IMR-90 (cell line): ENCODE results near the gene OR2AP1. TPM values are rescaled to one million over a fixed set of nuclear protein-coding genes. Genes with fewer than 3 reads are reported as not detected.

ENCODE experiments used
- ATAC-seq: fragments of 200-7000 bp; cut with Tn5 transposase; 2 replicates; pipeline ENCODE4 v1.9.1; 2020; ENCODE audit warnings: low read depth, mild to moderate bottlenecking, moderate library complexity
- BruUV-seq: library from RNA; stranded (reverse); fragments of 400-500 nt; replicated peaks from 2 replicates; lab custom pipeline; 2021; lab: Mats Ljungman, UMichigan
- CTCF ChIA-PET: fragments of 300-600 bp; formaldehyde crosslinking; extraction: SDS; loops from one replicate; lab custom pipeline; 2021; ENCODE audit warnings: antibody characterized with exemption; lab: Yijun Ruan, JAX
- POLR2A ChIA-PET: fragments of 300-600 bp; sonication (Branson Sonifier 250); formaldehyde crosslinking; loops from one replicate; lab custom pipeline; 2022; ENCODE audit warnings: antibody characterized with exemption; ENCODE audit not compliant: unreplicated experiment; lab: Charles Lee
- DNase-seq: peaks from one replicate; pipeline ENCODE4 v3.0.0; 2013
- H2AFZ ChIP-seq: replicated peaks from 2 replicates; pipeline ENCODE3; 2013; ENCODE audit warnings: low read length, mild to moderate bottlenecking; ENCODE audit not compliant: poor library complexity
- H2AK5ac ChIP-seq: 2 replicates; pipeline ENCODE4 v1.6.1; 2013; ENCODE audit warnings: low read depth, low read length, inconsistent platforms
- H2AK9ac ChIP-seq: replicated peaks from 2 replicates; pipeline ENCODE3; 2013; ENCODE audit warnings: mild to moderate bottlenecking, low read depth, low read length, moderate library complexity; ENCODE audit not compliant: poor library complexity
- H2BK120ac ChIP-seq: 2 replicates; pipeline ENCODE4 v1.6.1; 2013; ENCODE audit warnings: low read depth, low read length, inconsistent platforms
- H2BK15ac ChIP-seq: 3 replicates; pipeline ENCODE4 v1.6.1; 2013; ENCODE audit warnings: low read depth, low read length, inconsistent platforms
- H2BK20ac ChIP-seq: 2 replicates; pipeline ENCODE4 v1.6.1; 2013; ENCODE audit warnings: low read depth, mild to moderate bottlenecking, inconsistent platforms, low read length, moderate library complexity
- H2BK5ac ChIP-seq: 2 replicates; pipeline ENCODE4 v1.6.1; 2013; ENCODE audit warnings: mild to moderate bottlenecking, low read depth, low read length, inconsistent platforms; ENCODE audit not compliant: poor library complexity, severe bottlenecking
- H3K14ac ChIP-seq: replicated peaks from 2 replicates; pipeline ENCODE4 v1.6.1; 2013; ENCODE audit warnings: low read depth, low read length, inconsistent platforms
- H3K18ac ChIP-seq: 2 replicates; pipeline ENCODE4 v1.6.1; 2013; ENCODE audit warnings: low read depth, low read length, control low read depth
- H3K23ac ChIP-seq: 2 replicates; pipeline ENCODE4 v1.6.1; 2013; ENCODE audit warnings: low read depth, low read length, inconsistent platforms
- H3K27ac ChIP-seq: 2 replicates; pipeline ENCODE4 v1.5.1; 2013; ENCODE audit warnings: mild to moderate bottlenecking, control low read depth, low read length; ENCODE audit not compliant: insufficient read depth
- H3K27me3 ChIP-seq: 2 replicates; pipeline ENCODE4 v1.6.1; 2013; ENCODE audit warnings: low read length; ENCODE audit not compliant: control insufficient read depth, insufficient read depth
- H3K36me3 ChIP-seq: 2 replicates; pipeline ENCODE4 v1.6.1; 2013; ENCODE audit warnings: low read length, mixed read lengths; ENCODE audit not compliant: control insufficient read depth, insufficient read depth
- H3K4ac ChIP-seq: 2 replicates; pipeline ENCODE4 v1.6.1; 2013; ENCODE audit warnings: low read depth, low read length, inconsistent platforms
- H3K4me1 ChIP-seq: 2 replicates; pipeline ENCODE4 v1.6.1; 2013; ENCODE audit warnings: low read length, mixed read lengths; ENCODE audit not compliant: control insufficient read depth, insufficient read depth
- H3K4me2 ChIP-seq: 2 replicates; pipeline ENCODE4 v1.6.1; 2013; ENCODE audit warnings: low read depth, mild to moderate bottlenecking, control low read depth, low read length, moderate library complexity
- H3K4me3 ChIP-seq: 2 replicates; pipeline ENCODE4 v1.5.1; 2013; ENCODE audit warnings: low read depth, mild to moderate bottlenecking, control low read depth, low read length, moderate library complexity; ENCODE audit not compliant: insufficient read depth
- H3K56ac ChIP-seq: 2 replicates; pipeline ENCODE4 v1.6.1; 2013; ENCODE audit warnings: low read length, inconsistent platforms; ENCODE audit not compliant: insufficient read depth; ENCODE audit errors: extremely low read depth
- H3K79me1 ChIP-seq, 2 experiments: 2 replicates each; pipeline ENCODE4 v1.6.1; 2013; ENCODE audit warnings: low read length in 2 of 2, inconsistent platforms in 1 of 2, low read depth in 1 of 2
- H3K9ac ChIP-seq: 2 replicates; pipeline ENCODE4 v1.6.1; 2013; ENCODE audit warnings: low read depth, low read length, control low read depth
- H3K9me1 ChIP-seq: 2 replicates; pipeline ENCODE4 v1.6.1; 2013; ENCODE audit warnings: low read length, inconsistent platforms; ENCODE audit not compliant: insufficient read depth
- H3K9me3 ChIP-seq: 2 replicates; pipeline ENCODE4 v1.6.1; 2013; ENCODE audit warnings: low read length; ENCODE audit not compliant: control insufficient read depth, insufficient read depth
- H4K20me1 ChIP-seq: 2 replicates; pipeline ENCODE4 v1.6.1; 2013; ENCODE audit warnings: low read length, inconsistent platforms; ENCODE audit not compliant: insufficient read depth
- H4K5ac ChIP-seq: 2 replicates; pipeline ENCODE4 v1.6.1; 2013; ENCODE audit warnings: mild to moderate bottlenecking, low read depth, low read length, control low read depth
- H4K8ac ChIP-seq, 2 experiments: 2 replicates each; pipeline ENCODE4 v1.6.1; 2013; ENCODE audit warnings: low read depth in 2 of 2, low read length in 2 of 2, control low read depth in 1 of 2, inconsistent platforms in 1 of 2
- H4K91ac ChIP-seq: 2 replicates; pipeline ENCODE4 v1.6.1; 2013; ENCODE audit warnings: low read depth, low read length, inconsistent platforms; ENCODE audit not compliant: insufficient read depth
- CHD1 ChIP-seq: IDR thresholded peaks from 2 replicates; pipeline ENCODE4 v1.6.1; 2012; ENCODE audit warnings: low read depth, low read length, improper control_type of control experiment
- FOS ChIP-seq: fragments of 150-350 bp; IDR thresholded peaks from 2 replicates; pipeline ENCODE4 v1.6.1; 2016; ENCODE audit warnings: low read depth, low read length
- MAFK ChIP-seq: IDR thresholded peaks from 2 replicates; pipeline ENCODE4 v1.6.1; 2012; ENCODE audit warnings: low read depth, low read length, improper control_type of control experiment
- MAZ ChIP-seq: IDR thresholded peaks from 2 replicates; pipeline ENCODE4 v1.6.1; 2012; ENCODE audit warnings: low read depth, mild to moderate bottlenecking, low read length, improper control_type of control experiment, moderate library complexity, borderline replicate concordance
- MXI1 ChIP-seq: IDR thresholded peaks from 2 replicates; pipeline ENCODE4 v1.6.1; 2012; ENCODE audit warnings: low read depth, mild to moderate bottlenecking, low read length, moderate library complexity, borderline replicate concordance
- POLR2A ChIP-seq: IDR thresholded peaks from 2 replicates; pipeline ENCODE4 v1.6.1; 2012; ENCODE audit warnings: mild to moderate bottlenecking, low read depth, low read length
- RCOR1 ChIP-seq: IDR thresholded peaks from 2 replicates; pipeline ENCODE4 v1.6.1; 2012; ENCODE audit warnings: mild to moderate bottlenecking, low read length, improper control_type of control experiment; ENCODE audit not compliant: insufficient replicate concordance
- RFX5 ChIP-seq: IDR thresholded peaks from 2 replicates; pipeline ENCODE4 v1.8.0; 2012; ENCODE audit warnings: low read depth, mild to moderate bottlenecking, low read length, moderate library complexity
- SMC3 ChIP-seq: fragments of 150-350 bp; IDR thresholded peaks from 2 replicates; pipeline ENCODE4 v1.6.1; 2016; ENCODE audit warnings: low read depth, mild to moderate bottlenecking, antibody characterized with exemption, low read length, moderate library complexity
- WGBS, 2 experiments: methylation state at CpG; one replicate each; pipeline versions ENCODE4 v1.1.5 to v1.1.7; 2013; ENCODE audit warnings: missing lambda C conversion rate in 2 of 2; ENCODE audit not compliant: insufficient read length in 1 of 2; ENCODE audit errors: extremely low coverage in 2 of 2; 5-methylcytosine and 5-hydroxymethylcytosine counted together
- dilution Hi-C: fragments of 300-500 bp; cut with HindIII; formaldehyde crosslinking; loops from one replicate; pipeline ENCODE4 v1.14.3; 2018; ENCODE audit warnings: low sequenced_read_pairs; ENCODE audit not compliant: unreplicated experiment
- in situ Hi-C: fragments of 300-500 bp; cut with MboI; formaldehyde crosslinking; loops from 3 replicates; pipeline ENCODE4 v1.14.3; 2019; ENCODE audit warnings: low sequenced_read_pairs, inconsistent platforms, mixed read lengths
- intact Hi-C: fragments of 100-400 bp; cut with micrococcal nuclease; formaldehyde crosslinking; loops from 2 replicates; pipeline ENCODE4 v1.10.0; 2022
- polyA plus RNA-seq, 3 experiments: library from polyadenylated mRNA; depleted of rRNA; stranded (reverse); fragments of >200 nt; gene quantifications; 2 replicates each; pipeline ENCODE4 v1.2.3, GENCODE V29; 2012; ENCODE audit warnings: low replicate concordance in 1 of 3
- total RNA-seq: library from RNA; depleted of rRNA; stranded (reverse); fragments of >200 nt; gene quantifications from 2 replicates; pipeline ENCODE4 v1.2.3, GENCODE V29; 2012
- TF ChIP-seq, protein P1 (sequence below): fragments of 150-350 bp; IDR thresholded peaks from 2 replicates; pipeline ENCODE4 v1.6.1; 2016; ENCODE audit warnings: low read depth, mild to moderate bottlenecking, low read length, moderate library complexity, borderline replicate concordance

OR2AP1 gene
- total and polyA plus RNA-seq, 2 of the 4 experiments (the other 2 are of a cell fraction) = not detected

DNA sequence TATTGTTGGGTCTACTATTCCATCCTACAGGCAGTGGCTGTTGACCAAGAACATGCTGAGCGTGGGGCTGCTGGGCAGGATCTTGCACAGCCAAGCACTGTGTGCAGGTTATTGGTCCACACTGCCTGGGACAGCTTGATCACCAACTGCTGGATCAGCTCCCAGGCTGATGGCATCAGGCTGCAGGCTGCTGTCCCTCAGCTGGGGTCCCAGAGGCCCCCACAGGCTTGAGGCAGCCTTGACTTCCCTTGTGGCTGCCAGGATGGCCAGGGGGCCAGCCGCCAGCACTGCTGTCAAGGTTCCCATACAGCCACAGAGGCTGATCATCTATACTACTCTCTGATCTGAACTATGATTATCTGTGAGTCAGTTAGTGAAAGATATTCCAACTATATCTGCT lies 9.8 kb downstream of the OR2AP1 start:
- no peaks in the 10 kb centered on the region for H3K79me1 ChIP-seq
- H3K4me2 ChIP-seq = no peak overlapping the region
- dilution Hi-C loops = no loop called here
- H3K4me3 ChIP-seq = no peak overlapping the region
- no peak overlapping the region for H3K9ac ChIP-seq
- no peak overlapping the region for H2BK15ac ChIP-seq
- H3K56ac ChIP-seq = no peak overlapping the region
- intact Hi-C loops = no loop called here
- H2AFZ ChIP-seq = no peak overlapping the region
- H3K9me1 ChIP-seq = no peaks in the 10 kb centered on the region
- no TSS peak for BruUV-seq
- H4K20me1 ChIP-seq = no peaks in the 10 kb centered on the region
- no peak overlapping the region for H3K18ac ChIP-seq
- H2AK5ac ChIP-seq = no peak overlapping the region
- no peak overlapping the region for H2AK9ac ChIP-seq
- no peak overlapping the region for H4K5ac ChIP-seq
- TF ChIP-seq POLR2A (no peak), RCOR1 (no peak), SMC3 (no peak), MAFK (no peak), FOS (no peak), CHD1 (no peak), RFX5 (no peak), MXI1 (no peak), MAZ (no peak)
- TF ChIP-seq, protein P1, sequence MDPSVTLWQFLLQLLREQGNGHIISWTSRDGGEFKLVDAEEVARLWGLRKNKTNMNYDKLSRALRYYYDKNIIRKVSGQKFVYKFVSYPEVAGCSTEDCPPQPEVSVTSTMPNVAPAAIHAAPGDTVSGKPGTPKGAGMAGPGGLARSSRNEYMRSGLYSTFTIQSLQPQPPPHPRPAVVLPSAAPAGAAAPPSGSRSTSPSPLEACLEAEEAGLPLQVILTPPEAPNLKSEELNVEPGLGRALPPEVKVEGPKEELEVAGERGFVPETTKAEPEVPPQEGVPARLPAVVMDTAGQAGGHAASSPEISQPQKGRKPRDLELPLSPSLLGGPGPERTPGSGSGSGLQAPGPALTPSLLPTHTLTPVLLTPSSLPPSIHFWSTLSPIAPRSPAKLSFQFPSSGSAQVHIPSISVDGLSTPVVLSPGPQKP = no peak
- H3K23ac ChIP-seq = no peak overlapping the region
- no peak overlapping the region for H2BK5ac ChIP-seq
- in situ Hi-C loops = no loop called here
- ChIA-PET POLR2A (no interaction called here), CTCF (no interaction called here)
- no peak overlapping the region for H2BK120ac ChIP-seq
- H3K9me3 ChIP-seq = no peaks in the 10 kb centered on the region
- H3K4ac ChIP-seq = no peak overlapping the region
- DNase-seq (no peak), ATAC-seq (no peak)
- H2BK20ac ChIP-seq = no peak overlapping the region
- H4K8ac ChIP-seq = no peak overlapping the region
- no CpG with 5 or more reads among the region's 2 CpGs for WGBS, 2 experiments
- H4K91ac ChIP-seq = no peak overlapping the region
- no peaks in the 10 kb centered on the region for H3K36me3 ChIP-seq
- H3K27me3 ChIP-seq = no peaks in the 10 kb centered on the region
- no peaks in the 10 kb centered on the region for H3K4me1 ChIP-seq
- H3K27ac ChIP-seq = no peak overlapping the region
- H3K14ac ChIP-seq = no peak overlapping the region
